Neural cell (in vitro differentiated cells): Measurements from ENCODE around the gene PAFAH2. TPM values are rescaled to one million over a fixed set of nuclear protein-coding genes. Genes with fewer than 3 reads are reported as not detected.

Experiments
- H2AFZ ChIP-seq: fragments of 200-600, 300-800 bp; sonication (generic), shearing (Covaris generic); 2 replicates; pipeline ENCODE4 v1.6.0; 2014; ENCODE audit warnings: low read depth, mild to moderate bottlenecking, antibody characterized with exemption, low read length, moderate library complexity
- H3F3A ChIP-seq: fragments of 200-600 bp; shearing (Covaris generic); 2 replicates; pipeline ENCODE4 v1.6.1; 2016; ENCODE audit warnings: mild to moderate bottlenecking, moderate library complexity, mixed read lengths, antibody characterized with exemption, low read length; ENCODE audit not compliant: insufficient read depth, poor library complexity, severe bottlenecking
- H3K27ac ChIP-seq: fragments of 200-600, 300-800 bp; sonication (generic), shearing (Covaris generic); 2 replicates; pipeline ENCODE4 v1.5.1; 2014; ENCODE audit warnings: mild to moderate bottlenecking, low read length, moderate library complexity
- H3K27me3 ChIP-seq: fragments of 300-800, 200-600 bp; sonication (generic), shearing (Covaris generic); 2 replicates; pipeline ENCODE4 v1.6.0; 2014; ENCODE audit warnings: mild to moderate bottlenecking, low read depth, low read length, moderate library complexity; ENCODE audit not compliant: insufficient read depth
- H3K36me3 ChIP-seq: fragments of 300-800, 200-600 bp; sonication (generic), shearing (Covaris generic); 2 replicates; pipeline ENCODE4 v1.5.1; 2014; ENCODE audit warnings: mild to moderate bottlenecking, antibody characterized with exemption, low read length, moderate library complexity; ENCODE audit not compliant: insufficient read depth
- H3K4me2 ChIP-seq: fragments of 300-800, 200-600 bp; sonication (generic), shearing (Covaris generic); 2 replicates; pipeline ENCODE4 v1.6.0; 2014; ENCODE audit warnings: mild to moderate bottlenecking, low read length
- H3K4me3 ChIP-seq: fragments of 300-800, 200-600 bp; sonication (generic), shearing (Covaris generic); 2 replicates; pipeline ENCODE4 v1.5.1; 2014; ENCODE audit warnings: mild to moderate bottlenecking, low read length, moderate library complexity
- H3K79me2 ChIP-seq: fragments of 200-600 bp; shearing (Covaris generic); replicated peaks from 2 replicates; pipeline ENCODE4 v1.6.0; 2014; ENCODE audit warnings: mild to moderate bottlenecking, low read length, moderate library complexity; ENCODE audit not compliant: insufficient read depth
- H3K9ac ChIP-seq: fragments of 300-800, 200-600 bp; sonication (generic), shearing (Covaris generic); 2 replicates; pipeline ENCODE4 v1.6.1; 2016; ENCODE audit warnings: mild to moderate bottlenecking, low read length, mixed read lengths
- H3K9me2 ChIP-seq: fragments of 200-600 bp; shearing (Covaris generic); 2 replicates; pipeline ENCODE4 v1.6.1; 2016; ENCODE audit warnings: mild to moderate bottlenecking, low read length, mixed read lengths; ENCODE audit not compliant: insufficient read depth
- H3K9me3 ChIP-seq: fragments of 200-600, 300-800 bp; sonication (generic), shearing (Covaris generic); 2 replicates; pipeline ENCODE4 v1.6.1; 2016; ENCODE audit warnings: mild to moderate bottlenecking, mixed run types, low read length, moderate library complexity, mixed read lengths
- H4K20me1 ChIP-seq: fragments of 200-600 bp; shearing (Covaris generic); 2 replicates; pipeline ENCODE4 v1.6.1; 2016; ENCODE audit warnings: mild to moderate bottlenecking, mixed run types; ENCODE audit not compliant: insufficient read depth
- EP300 ChIP-seq: fragments of 450-650 bp; conservative IDR thresholded peaks from 2 replicates; pipeline ENCODE4 v1.6.1; 2014; ENCODE audit warnings: antibody characterized with exemption, mild to moderate bottlenecking, moderate library complexity; ENCODE audit not compliant: poor library complexity, severe bottlenecking
- EZH2 ChIP-seq: fragments of 200-600, 300-800 bp; shearing (Covaris generic), sonication (generic); IDR thresholded peaks from 2 replicates; pipeline ENCODE4 v1.6.1; 2014; ENCODE audit warnings: antibody characterized with exemption, low read length, borderline replicate concordance, mild to moderate bottlenecking; ENCODE audit not compliant: insufficient read depth, poor library complexity, severe bottlenecking
- MXI1 ChIP-seq: fragments of 450-650 bp; conservative IDR thresholded peaks from 2 replicates; pipeline ENCODE4 v1.6.1; 2014; ENCODE audit warnings: antibody characterized with exemption, mild to moderate bottlenecking; ENCODE audit not compliant: poor library complexity, severe bottlenecking
- POLR2AphosphoS5 ChIP-seq: IDR thresholded peaks from 2 replicates; pipeline ENCODE4 v1.6.1; 2012
- RAD21 ChIP-seq: fragments of 450-650 bp; conservative IDR thresholded peaks from 2 replicates; pipeline ENCODE4 v1.6.1; 2014; ENCODE audit warnings: antibody characterized with exemption, mild to moderate bottlenecking, moderate library complexity
- SMC3 ChIP-seq: fragments of 450-650 bp; conservative IDR thresholded peaks from 2 replicates; pipeline ENCODE4 v1.6.1; 2014; ENCODE audit warnings: antibody characterized with exemption, mild to moderate bottlenecking, moderate library complexity; ENCODE audit not compliant: poor library complexity
- TAF1 ChIP-seq: IDR thresholded peaks from 2 replicates; pipeline ENCODE4 v1.6.1; 2012; ENCODE audit warnings: low read depth
- polyA plus RNA-seq: library from polyadenylated mRNA; depleted of rRNA; stranded (reverse); fragments of >200 nt; gene quantifications from 2 replicates; pipeline ENCODE4 v1.2.3, GENCODE V29; 2014
- TF ChIP-seq, protein P1 (sequence below): fragments of 450-650 bp; IDR thresholded peaks from 2 replicates; pipeline ENCODE4 v1.5.1; 2014; ENCODE audit warnings: antibody characterized with exemption, mild to moderate bottlenecking, moderate library complexity; ENCODE audit not compliant: poor library complexity, severe bottlenecking
- TF ChIP-seq, protein P2 (sequence below): IDR thresholded peaks from 2 replicates; pipeline ENCODE4 v1.6.1; 2012; ENCODE audit warnings: borderline replicate concordance

PAFAH2 gene
- polyA plus RNA-seq, 1 donor from 2014 or later, result 7.9 TPM

DNA sequence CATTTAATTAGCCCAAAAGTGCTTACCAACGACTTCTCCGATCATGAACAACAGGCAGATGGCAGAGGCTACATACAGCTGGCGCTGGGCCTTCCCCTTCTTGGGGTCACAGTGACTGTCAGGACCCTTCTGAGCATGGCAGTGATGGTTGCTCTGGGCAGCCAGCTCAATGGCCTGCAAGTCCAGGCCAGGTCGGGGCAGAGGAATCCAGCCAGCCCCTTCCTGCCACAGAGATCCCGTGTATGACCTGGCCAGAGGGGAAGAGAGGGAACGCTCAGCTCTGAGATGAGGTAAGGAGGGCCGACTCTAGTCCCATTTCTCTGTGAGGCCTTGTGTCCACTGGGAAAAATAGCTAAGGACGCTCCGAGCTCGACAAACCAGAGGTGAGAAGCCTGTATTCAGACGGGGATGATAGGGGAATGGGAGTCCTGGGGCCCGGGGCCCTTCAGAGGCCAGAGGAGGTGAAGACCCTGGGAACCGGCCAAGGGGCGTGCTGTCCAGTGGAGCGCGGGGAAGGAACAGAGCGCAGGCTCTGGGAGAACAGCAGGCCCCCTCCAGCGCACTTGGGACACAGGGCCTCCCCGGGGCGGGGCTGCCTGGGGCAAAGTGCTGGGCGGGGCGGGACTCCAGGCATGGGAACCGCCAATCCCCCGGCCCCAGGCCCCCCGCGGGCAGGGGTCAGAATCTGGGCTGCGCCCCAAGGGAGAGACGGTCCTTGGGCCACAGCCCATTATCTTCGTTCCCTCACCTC is 47.3 kb upstream of the PAFAH2 start:
- Histone ChIP-seq H3K79me2 (no peaks in the 10 kb centered on the region), H2AFZ (no peak overlapping the region), H3K36me3 (no peaks in the 10 kb centered on the region), H3F3A (no peaks in the 10 kb centered on the region), H3K9me2 (no peaks in the 10 kb centered on the region), H4K20me1 (no peaks in the 10 kb centered on the region), H3K9me3 (no peaks in the 10 kb centered on the region), H3K9ac (no peak overlapping the region), H3K27me3 (peaks cover 62% of the 10 kb centered on the region), H3K4me2 (no peak overlapping the region), H3K4me3 (peak overlapping the region; percentile 51), H3K27ac (no peak overlapping the region)
- TF ChIP-seq TAF1 (no peak), POLR2AphosphoS5 (no peak), MXI1 (no peak), SMC3 (no peak), EZH2 (no peak), RAD21 (no peak), EP300 (no peak)
- TF ChIP-seq, protein P1, sequence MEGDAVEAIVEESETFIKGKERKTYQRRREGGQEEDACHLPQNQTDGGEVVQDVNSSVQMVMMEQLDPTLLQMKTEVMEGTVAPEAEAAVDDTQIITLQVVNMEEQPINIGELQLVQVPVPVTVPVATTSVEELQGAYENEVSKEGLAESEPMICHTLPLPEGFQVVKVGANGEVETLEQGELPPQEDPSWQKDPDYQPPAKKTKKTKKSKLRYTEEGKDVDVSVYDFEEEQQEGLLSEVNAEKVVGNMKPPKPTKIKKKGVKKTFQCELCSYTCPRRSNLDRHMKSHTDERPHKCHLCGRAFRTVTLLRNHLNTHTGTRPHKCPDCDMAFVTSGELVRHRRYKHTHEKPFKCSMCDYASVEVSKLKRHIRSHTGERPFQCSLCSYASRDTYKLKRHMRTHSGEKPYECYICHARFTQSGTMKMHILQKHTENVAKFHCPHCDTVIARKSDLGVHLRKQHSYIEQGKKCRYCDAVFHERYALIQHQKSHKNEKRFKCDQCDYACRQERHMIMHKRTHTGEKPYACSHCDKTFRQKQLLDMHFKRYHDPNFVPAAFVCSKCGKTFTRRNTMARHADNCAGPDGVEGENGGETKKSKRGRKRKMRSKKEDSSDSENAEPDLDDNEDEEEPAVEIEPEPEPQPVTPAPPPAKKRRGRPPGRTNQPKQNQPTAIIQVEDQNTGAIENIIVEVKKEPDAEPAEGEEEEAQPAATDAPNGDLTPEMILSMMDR, result no peak
- TF ChIP-seq, protein P2, sequence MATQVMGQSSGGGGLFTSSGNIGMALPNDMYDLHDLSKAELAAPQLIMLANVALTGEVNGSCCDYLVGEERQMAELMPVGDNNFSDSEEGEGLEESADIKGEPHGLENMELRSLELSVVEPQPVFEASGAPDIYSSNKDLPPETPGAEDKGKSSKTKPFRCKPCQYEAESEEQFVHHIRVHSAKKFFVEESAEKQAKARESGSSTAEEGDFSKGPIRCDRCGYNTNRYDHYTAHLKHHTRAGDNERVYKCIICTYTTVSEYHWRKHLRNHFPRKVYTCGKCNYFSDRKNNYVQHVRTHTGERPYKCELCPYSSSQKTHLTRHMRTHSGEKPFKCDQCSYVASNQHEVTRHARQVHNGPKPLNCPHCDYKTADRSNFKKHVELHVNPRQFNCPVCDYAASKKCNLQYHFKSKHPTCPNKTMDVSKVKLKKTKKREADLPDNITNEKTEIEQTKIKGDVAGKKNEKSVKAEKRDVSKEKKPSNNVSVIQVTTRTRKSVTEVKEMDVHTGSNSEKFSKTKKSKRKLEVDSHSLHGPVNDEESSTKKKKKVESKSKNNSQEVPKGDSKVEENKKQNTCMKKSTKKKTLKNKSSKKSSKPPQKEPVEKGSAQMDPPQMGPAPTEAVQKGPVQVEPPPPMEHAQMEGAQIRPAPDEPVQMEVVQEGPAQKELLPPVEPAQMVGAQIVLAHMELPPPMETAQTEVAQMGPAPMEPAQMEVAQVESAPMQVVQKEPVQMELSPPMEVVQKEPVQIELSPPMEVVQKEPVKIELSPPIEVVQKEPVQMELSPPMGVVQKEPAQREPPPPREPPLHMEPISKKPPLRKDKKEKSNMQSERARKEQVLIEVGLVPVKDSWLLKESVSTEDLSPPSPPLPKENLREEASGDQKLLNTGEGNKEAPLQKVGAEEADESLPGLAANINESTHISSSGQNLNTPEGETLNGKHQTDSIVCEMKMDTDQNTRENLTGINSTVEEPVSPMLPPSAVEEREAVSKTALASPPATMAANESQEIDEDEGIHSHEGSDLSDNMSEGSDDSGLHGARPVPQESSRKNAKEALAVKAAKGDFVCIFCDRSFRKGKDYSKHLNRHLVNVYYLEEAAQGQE, result no peak

DNA sequence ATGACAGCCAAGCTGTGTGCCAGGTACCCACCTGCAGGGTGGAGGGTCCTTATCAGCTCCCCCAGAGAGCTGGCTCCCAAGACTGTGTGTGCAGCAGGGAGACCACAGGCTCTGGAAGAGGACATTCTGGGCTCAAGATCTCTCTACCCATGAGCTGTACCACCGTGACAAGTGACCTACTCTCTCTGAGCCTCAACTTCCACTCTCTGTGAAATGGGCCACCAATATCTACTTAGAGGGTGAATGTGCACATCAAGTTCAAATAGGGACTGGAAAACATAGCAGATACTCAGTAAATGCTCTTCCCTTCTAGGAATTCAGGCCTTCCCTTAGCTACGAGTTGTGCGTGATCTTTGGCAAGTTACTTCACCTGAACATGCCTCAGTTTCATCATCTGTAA is 46.6 kb upstream of the PAFAH2 start:
- no peaks in the 10 kb centered on the region for H3K9me2 ChIP-seq
- H3F3A ChIP-seq, result no peaks in the 10 kb centered on the region
- H2AFZ ChIP-seq, result no peak overlapping the region
- H3K9me3 ChIP-seq, result no peaks in the 10 kb centered on the region
- no peak overlapping the region for H3K4me2 ChIP-seq
- H4K20me1 ChIP-seq, result no peaks in the 10 kb centered on the region
- no peak overlapping the region for H3K27ac ChIP-seq
- TF ChIP-seq EP300 (no peak), EZH2 (no peak), SMC3 (no peak), MXI1 (no peak), TAF1 (no peak)
- TF ChIP-seq, protein P2, result no peak
- TF ChIP-seq, protein P1, result no peak
- no peak overlapping the region for H3K4me3 ChIP-seq
- no peak overlapping the region for H3K9ac ChIP-seq
- peaks cover 62% of the 10 kb centered on the region for H3K27me3 ChIP-seq
- H3K36me3 ChIP-seq, result no peaks in the 10 kb centered on the region
- no peaks in the 10 kb centered on the region for H3K79me2 ChIP-seq
